ENCODE measurements around the gene KCNH2.

The KCNH2 gene

GRCh38 chr7:150945853-150946420 lies 32.2 kb downstream of the KCNH2 start:
- no peak overlapping the region for H3K4me3 ChIP-seq (ENCODE audit: low read length)
- TF ChIP-seq CTCF (conservative IDR thresholded peaks at IDR 0.05; ENCODE audit: low read depth, low read length) = no peak
- DNase-seq (ENCODE audit: low read depth) = peak; percentile 88

GRCh38 chr7:150945171-150945852 lies 32.8 kb downstream of the KCNH2 start:
- no peak for TF ChIP-seq CTCF (conservative IDR thresholded peaks at IDR 0.05; ENCODE audit: low read depth, low read length)
- no peak for DNase-seq (ENCODE audit: low read depth)
- no peak overlapping the region for H3K4me3 ChIP-seq (ENCODE audit: low read length)

GRCh38 chr7:150944066-150945042 lies 33.8 kb downstream of the KCNH2 start:
- no peak for DNase-seq (ENCODE audit: low read depth)
- no peak overlapping the region for H3K4me3 ChIP-seq (ENCODE audit: low read length)
- TF ChIP-seq CTCF (conservative IDR thresholded peaks at IDR 0.05; ENCODE audit: low read depth, low read length) = no peak

GRCh38 chr7:150943453-150943814 lies 34.7 kb downstream of the KCNH2 start:
- H3K4me3 ChIP-seq (ENCODE audit: low read length) = no peak overlapping the region
- DNase-seq (ENCODE audit: low read depth) = no peak
- TF ChIP-seq CTCF (conservative IDR thresholded peaks at IDR 0.05; ENCODE audit: low read depth, low read length) = no peak

GRCh38 chr7:150942591-150943452 lies 35.3 kb downstream of the KCNH2 start:
- no peak for DNase-seq (ENCODE audit: low read depth)
- no peak overlapping the region for H3K4me3 ChIP-seq (ENCODE audit: low read length)
- no peak for TF ChIP-seq CTCF (conservative IDR thresholded peaks at IDR 0.05; ENCODE audit: low read depth, low read length)

GRCh38 chr7:150942001-150942590 lies 36.0 kb downstream of the KCNH2 start:
- DNase-seq (ENCODE audit: low read depth) = no peak
- no peak for TF ChIP-seq CTCF (conservative IDR thresholded peaks at IDR 0.05; ENCODE audit: low read depth, low read length)
- H3K4me3 ChIP-seq (ENCODE audit: low read length) = no peak overlapping the region
